Dermis blood vessel endothelial cell (primary cell): ENCODE measurements around the gene HES4. TPM values are rescaled to one million over a fixed set of nuclear protein-coding genes. Genes with fewer than 3 reads are reported as not detected.

ENCODE experiments used
- total RNA-seq: library from RNA; depleted of rRNA; stranded (reverse); fragments of >200 nt; gene quantifications from 2 replicates; pipeline ENCODE4 v1.2.3, GENCODE V29; 2014

Gene HES4
- total RNA-seq, 1 donor from 2014 or later, result 76.9 TPM

Other genes starting within 250 kb of the HES4 start
- gene SAMD11, start 76.2 kb downstream of the HES4 start, total RNA-seq, result 0.19 and 0.68 TPM in 2 replicates
- gene NOC2L, start 40.8 kb downstream of the HES4 start, total RNA-seq, result 70.5 and 98.0 TPM in 2 replicates
- 5.4 and 8.0 TPM in 2 replicates for gene KLHL17, start 39.5 kb downstream of the HES4 start, total RNA-seq
- 0.17 and 0.37 TPM in 2 replicates for gene PLEKHN1, start 33.6 kb downstream of the HES4 start, total RNA-seq
- gene PERM1, start 18.0 kb downstream of the HES4 start, total RNA-seq, result not detected in 2 replicates
- gene ISG15, start 13.4 kb upstream of the HES4 start, total RNA-seq, result 75.4 and 122 TPM in 2 replicates
- 102 and 117 TPM in 2 replicates for gene AGRN, start 20.0 kb upstream of the HES4 start, total RNA-seq
- not detected in 2 replicates for gene RNF223, start 74.2 kb upstream of the HES4 start, total RNA-seq
- gene C1orf159, start 116.0 kb upstream of the HES4 start, total RNA-seq, result 11.4 and 11.7 TPM in 2 replicates
- gene TTLL10, start 173.8 kb upstream of the HES4 start, total RNA-seq, result not detected in 2 replicates
- gene TNFRSF18, start 206.5 kb upstream of the HES4 start, total RNA-seq, result 1.0 TPM in 1 of 2 replicates, not detected in the other
- 1.8 and 4.8 TPM in 2 replicates for gene TNFRSF4, start 214.1 kb upstream of the HES4 start, total RNA-seq
- 122 and 160 TPM in 2 replicates for gene SDF4, start 231.9 kb upstream of the HES4 start, total RNA-seq
- gene B3GALT6, start 232.1 kb upstream of the HES4 start, total RNA-seq, result 36.1 and 46.6 TPM in 2 replicates
- 0.17 and 0.56 TPM in 2 replicates for gene C1QTNF12, start 246.6 kb upstream of the HES4 start, total RNA-seq